ENCODE measurements around the gene STRA6. TPM values are rescaled to one million over a fixed set of nuclear protein-coding genes. Genes with fewer than 3 reads are reported as not detected.

STRA6 gene
- total and polyA plus RNA-seq, 2 of the 8 experiments (the other 6 are each of a cell fraction or from before 2014, with no cell fraction given) = 9.3 to 14.5 TPM

GRCh38 chr15:74136814-74137536 is 65.6 kb downstream of the STRA6 start:
- DNase-seq (ENCODE audit: low read depth in 1 of 2, low spot score in 2 of 2) (no peak), FAIRE-seq (no peak)
- H3K4ac ChIP-seq (replicated peaks; ENCODE audit: insufficient read length, low read depth, low read length) = no peak overlapping the region
- peak overlapping the region; percentile 43; the same call in 1 of the 2 replicates for H2AK5ac ChIP-seq (ENCODE audit: low read depth, low read length)
- no peak overlapping the region for H3K27ac ChIP-seq (ENCODE audit: low read depth, low read length)
- no peak overlapping the region for H4K91ac ChIP-seq (replicated peaks; ENCODE audit: insufficient read length, low read length)
- no peak overlapping the region for H4K5ac ChIP-seq (ENCODE audit: insufficient read length, low read depth, low read length)
- H4K8ac ChIP-seq (ENCODE audit: extremely low read depth, insufficient read depth, low read length) = no peak overlapping the region
- ChIA-PET POLR2A (ENCODE audit: partially characterized antibody) (interaction anchor here (1.0 kb wide), 1 partner anchor 40 kb away, joined by 3 read pairs; no protein-coding TSS in a partner anchor), CTCF (ENCODE audit: partially characterized antibody) (interaction anchor here (1.3 kb wide), 1 partner anchor 43 kb away, joined by 3 read pairs; no protein-coding TSS in a partner anchor)
- H3K9ac ChIP-seq (replicated peaks in 1 of 4; ENCODE audit: extremely low read depth in 1 of 4, low read depth in 3 of 4, low read length in 3 of 4) = no peak overlapping the region; a peak in 2 of 7 replicates
- 46% methylated on average over 16 of the region's 18 CpGs; no CpG with 5 or more reads in 1 of the 2 experiments for WGBS, 2 experiments (ENCODE audit: extremely low coverage in 1 of 2, insufficient coverage in 1 of 2, insufficient read length in 1 of 2, insufficient replicate concordance in 2 of 2, low coverage in 1 of 2, low lambda C conversion rate in 2 of 2, missing lambda C conversion rate in 1 of 2)
- peaks cover 7 to 60% (median 39%) of the 10 kb centered on the region in 4 experiments for H3K4me1 ChIP-seq (replicated peaks in 1 of 4; ENCODE audit: control insufficient read depth in 3 of 4, insufficient read depth in 4 of 4, low read length in 3 of 4)
- H3K27me3 ChIP-seq (replicated peaks in 1 of 4; ENCODE audit: control insufficient read depth in 3 of 4, extremely low read depth in 1 of 4, insufficient read depth in 3 of 4, low read length in 3 of 4) = peaks cover 48 to 73% (median 67%) of the 10 kb centered on the region in 4 experiments
- peak overlapping the region; percentile 32; the same call in 1 of the 2 replicates for H2BK12ac ChIP-seq (ENCODE audit: low read depth, low read length)
- peak overlapping the region; percentile 71 for H3K18ac ChIP-seq (ENCODE audit: extremely low read depth, low read length)
- no peak overlapping the region for H2AFZ ChIP-seq (ENCODE audit: low read length)
- H2BK15ac ChIP-seq (ENCODE audit: low read length) = 0 out of 2 replicates have a peak overlapping the region, but pooled peaks have one; percentile 55
- no peak for TF ChIP-seq BCL11A (IDR thresholded peaks at IDR 0.05; ENCODE audit: low read depth in 2 of 2, low read length in 2 of 2)
- TF ChIP-seq EZH2 (IDR thresholded peaks at IDR 0.05; ENCODE audit: low read depth, low read length, severe bottlenecking) = peak; percentile 9
- H4K20me1 ChIP-seq (replicated peaks in 1 of 2; ENCODE audit: control insufficient read depth in 1 of 2, insufficient read depth in 2 of 2, low read length in 2 of 2) = peaks cover 0 to 1% of the 10 kb centered on the region in 2 experiments
- H3K36me3 ChIP-seq (ENCODE audit: control insufficient read depth in 2 of 4, insufficient read depth in 4 of 4, low read length in 3 of 4) = peaks cover 0 to 6% (median 0%) of the 10 kb centered on the region in 4 experiments; a peak in 1 of 8 replicates
- no peak overlapping the region for H2BK120ac ChIP-seq (replicated peaks; ENCODE audit: low read depth, low read length)
- 0 out of 2 replicates have a peak overlapping the region, but pooled peaks have one; percentile 4 for H2BK20ac ChIP-seq (ENCODE audit: low read length)
- peaks cover 20% of the 10 kb centered on the region; the same call in 1 of the 2 replicates for H3K23me2 ChIP-seq (ENCODE audit: low read depth, low read length)
- H2BK5ac ChIP-seq (ENCODE audit: low read depth, low read length) = no peak overlapping the region
- peaks cover 0 to 8% of the 10 kb centered on the region in 2 experiments; a peak in 1 of 4 replicates for H3K9me3 ChIP-seq (ENCODE audit: insufficient read depth in 2 of 2, low read depth in 1 of 2, low read length in 1 of 2)
- no peak overlapping the region for H3K56ac ChIP-seq (replicated peaks; ENCODE audit: insufficient read length, low read depth, low read length)
- H3K14ac ChIP-seq (ENCODE audit: insufficient read length) = no peak overlapping the region
- no peaks in the 10 kb centered on the region for H3K79me1 ChIP-seq (ENCODE audit: low read depth, low read length)
- H3K4me2 ChIP-seq (ENCODE audit: insufficient read depth in 1 of 2, low read depth in 2 of 2, low read length in 2 of 2) = peak overlapping the region; percentile 69 to 83
- H3K23ac ChIP-seq (ENCODE audit: insufficient read length) = no peak overlapping the region
- H3K79me2 ChIP-seq (ENCODE audit: control insufficient read depth in 1 of 2, insufficient read depth in 2 of 2, low read length in 2 of 2) = no peaks in the 10 kb centered on the region
- peak overlapping the region; percentile 29 to 58 (median 38); a peak in 6 of 8 replicates for H3K4me3 ChIP-seq (ENCODE audit: extremely low read depth in 1 of 4, insufficient read depth in 2 of 4, low read depth in 3 of 4, low read length in 4 of 4)

Measured in H1 (cell line).